Pancreas (tissue), 10 donors: ENCODE data around the gene SLCO3A1. TPM values are rescaled to one million over a fixed set of nuclear protein-coding genes. Genes with fewer than 3 reads are reported as not detected.
A peak's percentile ranks its signal among the peaks of the same experiment; 100 is the strongest.

Source experiments
- ATAC-seq, 4 donors: fragments of 200-7000 bp; cut with Tn5 transposase; one replicate each; pipeline versions ENCODE4 v1.8.0 to v1.9.1; 2020; ENCODE audit warnings: mild to moderate bottlenecking in 4 of 4, moderate library complexity in 4 of 4
- DNase-seq, 6 donors: peaks; one replicate each; pipeline ENCODE4 v3.0.0-alpha.2; 2020
- FAIRE-seq: peaks from 2 replicates; lab custom pipeline; 2012; peaks lifted over from hg19 to GRCh38; lab: Jason Lieb, UNC
- H3K27ac ChIP-seq, 4 donors: fragments of 200-600 bp; sonication (generic); 1 replicate in 3 of 4; 2 replicates in 1 of 4; pipeline versions ENCODE4 v1.5.0 to v1.8.0; 2020
- H3K27me3 ChIP-seq, 4 donors: fragments of 200-600 bp; one replicate each; pipeline ENCODE4 v1.8.0; 2021
- H3K36me3 ChIP-seq, 3 donors: fragments of 200-600 bp; sonication (generic) in 1 of 3; one replicate each; pipeline versions ENCODE4 v1.5.0 to v1.8.0; 2020 to 2021
- H3K4me1 ChIP-seq, 3 donors: fragments of 200-600 bp; one replicate each; pipeline ENCODE4 v1.8.0; 2021
- H3K4me3 ChIP-seq, 4 donors: fragments of 200-600 bp; sonication (generic) in 2 of 4; one replicate each; pipeline versions ENCODE4 v1.5.0 to v1.8.0; 2020 to 2021
- H3K9me3 ChIP-seq, 4 donors: fragments of 200-600 bp; one replicate each; pipeline ENCODE4 v1.8.0; 2021
- CTCF ChIP-seq, 4 donors: fragments of 200-600 bp; sonication (generic) in 3 of 4; IDR thresholded peaks; one replicate each; pipeline versions ENCODE4 v1.5.0 to v1.8.0; 2021; ENCODE audit warnings: antibody characterized with exemption in 4 of 4
- WGBS, 2 donors: extraction: QIAGEN DNeasy Blood & Tissue Kit; methylation state at CpG; one replicate each; pipeline ENCODE4 v1.1.7; 2013; 5-methylcytosine and 5-hydroxymethylcytosine counted together
- intact Hi-C, 3 donors: fragments of 100-400 bp; cut with DNase I; formaldehyde crosslinking; loops; one replicate each; pipeline versions ENCODE4 v1.11.1 to v1.14.2; 2022
- polyA plus RNA-seq, 2 donors: library from polyadenylated mRNA; stranded (reverse); fragments of 200-250 nt; gene quantifications; one replicate each; pipeline ENCODE4 v1.2.3, GENCODE V29; 2013
- total RNA-seq, 6 donors: library from RNA; stranded (reverse); fragmentation: NEBNext Ultra II Directional in 4 of 6; extraction: Animal tissue kit (Norgen Biotek cat#: 25700) in 4 of 6; gene quantifications; one replicate each; pipeline versions ENCODE4 v1.2.1 to v1.2.4, GENCODE V29; 2021 to 2023
- donor health status: healthy with polysubstance abuse.
- donor health status: DM: no; HTN: no; CAD: no; lungs with moderate emphysema.
- donor health status: DM: no; HTN: no; CAD: no.
- donor health status: control.
- donor health status: control.
- donor health status: Bipolar disorder and iron deficiency.
- donor health status: DM: yes; HTN: yes; CAD: no.
- donor health status: DM: no; HTN: no; CAD: no.
- donor health status: DM: no; HTN: no; CAD: no.
- donor health status: DM: yes; HTN: yes; CAD: no.

The SLCO3A1 gene
- total and polyA plus RNA-seq, 8 donors, result 3.4 to 15.5 (median 6.7) TPM

GRCh38 chr15:91872356-91873137 lies 19.0 kb downstream of the SLCO3A1 start:
- TF ChIP-seq CTCF (IDR thresholded peaks at IDR 0.05), result no peak
- peak overlapping the region in 1 of 4 donors; percentile 9 for H3K27ac ChIP-seq
- DNase-seq (no peak), FAIRE-seq (no peak), ATAC-seq (peak; percentile 46 to 80 (median 60))
- no peaks in the 10 kb centered on the region for H3K36me3 ChIP-seq
- WGBS, 2 donors, result 59 to 62% methylated on average over 15 of the region's 15 CpGs
- H3K4me1 ChIP-seq, result no peaks in the 10 kb centered on the region
- no peak overlapping the region for H3K4me3 ChIP-seq
- H3K9me3 ChIP-seq, result no peaks in the 10 kb centered on the region
- intact Hi-C loops, result no loop called here
- H3K27me3 ChIP-seq, result no peaks in the 10 kb centered on the region

- H3K9me3 ChIP-seq, result no peaks in the 10 kb centered on the region
- no peaks in the 10 kb centered on the region for H3K36me3 ChIP-seq
- TF ChIP-seq CTCF (IDR thresholded peaks at IDR 0.05), result no peak
- WGBS, 2 donors, result 36 to 37% methylated on average over 3 of the region's 3 CpGs
- no peak for FAIRE-seq
- H3K4me1 ChIP-seq, result no peaks in the 10 kb centered on the region
- H3K27me3 ChIP-seq, result no peaks in the 10 kb centered on the region
- H3K4me3 ChIP-seq, result no peak overlapping the region
- intact Hi-C loops, result no loop called here
- no peak for DNase-seq
- no peak for ATAC-seq
- peak overlapping the region in 1 of 4 donors; percentile 9 for H3K27ac ChIP-seq
Observed at GRCh38 chr15:91873138-91873536, 19.6 kb downstream of the SLCO3A1 start.

GRCh38 chr15:91874171-91874570 lies 20.7 kb downstream of the SLCO3A1 start:
- DNase-seq (no peak), ATAC-seq (no peak), FAIRE-seq (no peak)
- intact Hi-C loops, result no loop called here
- no peak overlapping the region for H3K27ac ChIP-seq
- H3K4me3 ChIP-seq, result no peak overlapping the region
- H3K4me1 ChIP-seq, result no peaks in the 10 kb centered on the region
- TF ChIP-seq CTCF (IDR thresholded peaks at IDR 0.05), result no peak
- 62 to 79% methylated on average over 3 of the region's 3 CpGs for WGBS, 2 donors
- H3K27me3 ChIP-seq, result no peaks in the 10 kb centered on the region
- no peaks in the 10 kb centered on the region for H3K36me3 ChIP-seq
- no peaks in the 10 kb centered on the region for H3K9me3 ChIP-seq

- no peak for DNase-seq
- WGBS, 2 donors, result 74 to 83% methylated on average over 9 of the region's 9 CpGs
- no peak for TF ChIP-seq CTCF (IDR thresholded peaks at IDR 0.05)
- no peaks in the 10 kb centered on the region for H3K9me3 ChIP-seq
- ATAC-seq, result no peak
- intact Hi-C loops, result no loop called here
- no peak for FAIRE-seq
- no peaks in the 10 kb centered on the region for H3K36me3 ChIP-seq
- H3K27me3 ChIP-seq, result no peaks in the 10 kb centered on the region
- H3K27ac ChIP-seq, result no peak overlapping the region
- no peak overlapping the region for H3K4me3 ChIP-seq
- no peaks in the 10 kb centered on the region for H3K4me1 ChIP-seq
Observed at GRCh38 chr15:91874992-91875660, 21.6 kb downstream of the SLCO3A1 start.

GRCh38 chr15:91876187-91876586 lies 22.7 kb downstream of the SLCO3A1 start:
- intact Hi-C loops, result no loop called here
- FAIRE-seq, result no peak

More at GRCh38 chr15:91876187-91876586, 22.7 kb downstream of the SLCO3A1 start:
- TF ChIP-seq CTCF (IDR thresholded peaks at IDR 0.05), result no peak
- ATAC-seq (no peak), DNase-seq (no peak)
- no peaks in the 10 kb centered on the region for H3K4me1 ChIP-seq
- no peak overlapping the region for H3K4me3 ChIP-seq
- no peak overlapping the region for H3K27ac ChIP-seq
- no peaks in the 10 kb centered on the region for H3K27me3 ChIP-seq
- 82 to 91% methylated on average over 5 of the region's 5 CpGs for WGBS, 2 donors
- no peaks in the 10 kb centered on the region for H3K36me3 ChIP-seq
- no peaks in the 10 kb centered on the region for H3K9me3 ChIP-seq
